ENCODE results near the gene PPFIA1.

DNA sequence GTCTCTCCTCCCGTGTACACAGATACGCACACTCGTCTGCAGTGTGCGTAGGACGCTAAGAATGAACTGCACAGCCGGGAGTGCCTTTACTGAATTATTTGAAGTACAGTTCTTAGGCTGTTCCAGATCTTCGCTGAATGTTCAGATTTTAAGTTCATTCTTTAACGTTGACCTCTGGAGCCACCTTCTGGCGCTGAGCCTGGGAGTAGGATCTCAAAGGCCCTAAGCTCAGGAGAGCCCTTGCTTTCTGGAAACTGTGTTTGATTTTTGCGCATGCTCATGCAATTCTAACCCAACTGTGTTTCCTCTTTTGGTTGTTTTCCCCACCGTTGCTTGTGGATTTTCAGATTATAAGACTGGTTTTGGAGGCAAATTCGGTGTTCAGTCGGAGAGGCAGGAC lies 150.6 kb downstream of the PPFIA1 start:
- TF ChIP-seq POLR2A (IDR thresholded peaks at IDR 0.05; ENCODE audit: low read length) (no peak), GATA1 (IDR thresholded peaks at IDR 0.05; ENCODE audit: low read depth, low read length) (no peak)
